Keratinocyte (primary cell): ENCODE results near the gene DSCAM. TPM values are rescaled to one million over a fixed set of nuclear protein-coding genes. Genes with fewer than 3 reads are reported as not detected.

Experiments
- DNase-seq: peaks from one replicate; pipeline ENCODE4 v3.0.0-alpha.2; 2011; ENCODE audit warnings: low read depth, missing footprints, low spot score
- FAIRE-seq: peaks from 2 replicates; lab custom pipeline; 2011; peaks lifted over from hg19 to GRCh38; lab: Jason Lieb, UNC
- H2AFZ ChIP-seq: 2 replicates; pipeline ENCODE4 v1.6.0; 2012; ENCODE audit warnings: low read length, control low read depth, inconsistent platforms; ENCODE audit not compliant: control insufficient read depth
- H3K27ac ChIP-seq: 2 replicates; pipeline ENCODE4 v1.5.1; 2011; ENCODE audit warnings: low read length; ENCODE audit not compliant: control insufficient read depth, insufficient read depth
- H3K27me3 ChIP-seq: 3 replicates; pipeline ENCODE4 v1.6.0; 2011; ENCODE audit warnings: low read length; ENCODE audit not compliant: control insufficient read depth, insufficient read depth; ENCODE audit errors: extremely low read depth
- H3K36me3 ChIP-seq, 2 experiments: 2 replicates in 1 of 2; 3 replicates in 1 of 2; pipeline ENCODE4 v1.5.1; 2011; ENCODE audit warnings: low read length in 2 of 2, mild to moderate bottlenecking in 1 of 2; ENCODE audit not compliant: control insufficient read depth in 2 of 2, insufficient read depth in 2 of 2; ENCODE audit errors: extremely low read depth in 1 of 2
- H3K4me1 ChIP-seq: 3 replicates; pipeline ENCODE4 v1.5.1; 2011; ENCODE audit warnings: low read length; ENCODE audit not compliant: control insufficient read depth, insufficient read depth; ENCODE audit errors: extremely low read depth
- H3K4me2 ChIP-seq: 3 replicates; pipeline ENCODE4 v1.6.0; 2011; ENCODE audit warnings: low read depth, low read length; ENCODE audit not compliant: control insufficient read depth, insufficient read depth; ENCODE audit errors: extremely low read depth
- H3K4me3 ChIP-seq, 3 experiments: fragments of 200-600 bp in 1 of 3; sonication (generic) in 1 of 3; 2 replicates in 2 of 3; 3 replicates in 1 of 3; pipeline ENCODE4 v1.5.1; 2011 to 2016; ENCODE audit warnings: low read length in 3 of 3, mild to moderate bottlenecking in 3 of 3, control low read depth in 2 of 3, inconsistent platforms in 1 of 3, low read depth in 1 of 3, mixed read lengths in 1 of 3, mixed run types in 1 of 3, moderate library complexity in 1 of 3; ENCODE audit not compliant: control insufficient read depth in 2 of 3, insufficient read depth in 2 of 3; ENCODE audit errors: extremely low read depth in 1 of 3
- H3K79me2 ChIP-seq: 2 replicates; pipeline ENCODE4 v1.6.0; 2012; ENCODE audit warnings: low read length; ENCODE audit not compliant: control insufficient read depth, insufficient read depth
- H3K9ac ChIP-seq: 3 replicates; pipeline ENCODE4 v1.6.0; 2011; ENCODE audit warnings: low read length; ENCODE audit not compliant: control insufficient read depth, insufficient read depth; ENCODE audit errors: extremely low read depth
- H3K9me1 ChIP-seq: 3 replicates; pipeline ENCODE4 v1.6.0; 2011; ENCODE audit warnings: low read length; ENCODE audit not compliant: control insufficient read depth, insufficient read depth; ENCODE audit errors: extremely low read depth
- H3K9me3 ChIP-seq: 2 replicates; pipeline ENCODE4 v1.5.1; 2012; ENCODE audit warnings: low read depth, low read length; ENCODE audit not compliant: control insufficient read depth
- H4K20me1 ChIP-seq: 3 replicates; pipeline ENCODE4 v1.6.0; 2011; ENCODE audit warnings: low read length; ENCODE audit not compliant: control insufficient read depth, insufficient read depth; ENCODE audit errors: extremely low read depth
- EZH2 ChIP-seq: IDR thresholded peaks from one replicate; pipeline ENCODE4 v1.6.1; 2012; ENCODE audit warnings: inconsistent platforms, mild to moderate bottlenecking, low read length, moderate library complexity
- dilution Hi-C: fragments of 300-500 bp; cut with MboI; formaldehyde crosslinking; loops from one replicate; pipeline ENCODE4 v1.7.0; 2020; ENCODE audit warnings: low sequenced_read_pairs; ENCODE audit not compliant: extremely low pct_ligation_motif_present
- polyA plus RNA-seq, 5 experiments: library from polyadenylated mRNA; depleted of rRNA in 3 of 5; stranded (reverse) in 3 of 5; stranded (forward) in 1 of 5; unstranded in 1 of 5; fragments of >200 nt; gene quantifications; 1 replicate in 1 of 5; 2 replicates in 3 of 5; 3 replicates in 1 of 5; pipeline versions ENCODE4 v1.2.1 to v1.2.3, GENCODE V29; 2011 to 2012; ENCODE audit warnings: missing spikeins in 2 of 5, low read depth in 1 of 5, low replicate concordance in 1 of 5
- TF ChIP-seq, protein P1 (sequence below), 3 experiments: IDR thresholded peaks in 1 of 3; conservative IDR thresholded peaks in 1 of 3; optimal IDR thresholded peaks in 1 of 3; 2 replicates in 2 of 3; 3 replicates in 1 of 3; pipeline versions ENCODE3 to v1.5.1; 2011; ENCODE audit warnings: low read length in 3 of 3, mild to moderate bottlenecking in 3 of 3, moderate library complexity in 2 of 3, control low read depth in 1 of 3, inconsistent platforms in 1 of 3; ENCODE audit not compliant: insufficient read depth in 2 of 3; ENCODE audit errors: extremely low read depth in 1 of 3

The DSCAM gene
- polyA plus RNA-seq, 1 donor (not counting 4 experiments of a cell fraction or from before 2014, with no cell fraction given) = 2.1 TPM

DNA sequence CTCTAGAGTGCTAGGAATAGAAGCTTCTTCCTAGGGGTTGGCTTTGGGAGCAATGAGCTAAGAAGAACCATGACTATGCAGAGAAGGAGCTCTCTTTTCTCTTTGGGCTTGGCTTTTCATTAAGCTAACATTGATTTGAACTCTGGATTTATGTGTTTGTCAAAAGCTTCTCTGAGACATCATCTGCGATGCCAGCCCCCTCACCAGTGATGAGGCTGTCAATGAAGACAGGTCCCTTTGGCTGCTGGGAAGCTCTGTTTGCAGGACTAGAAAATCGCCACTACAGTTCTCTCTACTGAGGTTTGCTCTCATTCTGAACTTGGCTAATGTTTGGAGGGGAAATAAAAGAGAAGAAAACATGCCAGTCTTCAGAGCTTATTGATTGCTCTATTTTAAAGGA is 794.7 kb downstream of the DSCAM start:
- FAIRE-seq (no peak), DNase-seq (no peak)
- dilution Hi-C loops = no loop called here
- Histone ChIP-seq H3K9me3 (no peaks in the 10 kb centered on the region), H3K4me3 (no peak overlapping the region), H3K36me3 (no peaks in the 10 kb centered on the region), H3K4me2 (no peak overlapping the region), H3K27me3 (no peaks in the 10 kb centered on the region), H2AFZ (no peak overlapping the region), H3K79me2 (no peaks in the 10 kb centered on the region), H3K27ac (no peak overlapping the region), H4K20me1 (no peaks in the 10 kb centered on the region), H3K4me1 (peaks cover 2% of the 10 kb centered on the region), H3K9me1 (no peaks in the 10 kb centered on the region), H3K9ac (no peak overlapping the region)
- TF ChIP-seq, protein P1, sequence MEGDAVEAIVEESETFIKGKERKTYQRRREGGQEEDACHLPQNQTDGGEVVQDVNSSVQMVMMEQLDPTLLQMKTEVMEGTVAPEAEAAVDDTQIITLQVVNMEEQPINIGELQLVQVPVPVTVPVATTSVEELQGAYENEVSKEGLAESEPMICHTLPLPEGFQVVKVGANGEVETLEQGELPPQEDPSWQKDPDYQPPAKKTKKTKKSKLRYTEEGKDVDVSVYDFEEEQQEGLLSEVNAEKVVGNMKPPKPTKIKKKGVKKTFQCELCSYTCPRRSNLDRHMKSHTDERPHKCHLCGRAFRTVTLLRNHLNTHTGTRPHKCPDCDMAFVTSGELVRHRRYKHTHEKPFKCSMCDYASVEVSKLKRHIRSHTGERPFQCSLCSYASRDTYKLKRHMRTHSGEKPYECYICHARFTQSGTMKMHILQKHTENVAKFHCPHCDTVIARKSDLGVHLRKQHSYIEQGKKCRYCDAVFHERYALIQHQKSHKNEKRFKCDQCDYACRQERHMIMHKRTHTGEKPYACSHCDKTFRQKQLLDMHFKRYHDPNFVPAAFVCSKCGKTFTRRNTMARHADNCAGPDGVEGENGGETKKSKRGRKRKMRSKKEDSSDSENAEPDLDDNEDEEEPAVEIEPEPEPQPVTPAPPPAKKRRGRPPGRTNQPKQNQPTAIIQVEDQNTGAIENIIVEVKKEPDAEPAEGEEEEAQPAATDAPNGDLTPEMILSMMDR (optimal IDR thresholded peaks at IDR 0.05 in 1 of 3, IDR thresholded peaks at IDR 0.05 in 1 of 3, conservative IDR thresholded peaks at IDR 0.05 in 1 of 3; ENCODE audit: extremely low read depth in 1 of 3, insufficient read depth in 2 of 3, low read length in 3 of 3) = no peak
- no peak for TF ChIP-seq EZH2

DNA sequence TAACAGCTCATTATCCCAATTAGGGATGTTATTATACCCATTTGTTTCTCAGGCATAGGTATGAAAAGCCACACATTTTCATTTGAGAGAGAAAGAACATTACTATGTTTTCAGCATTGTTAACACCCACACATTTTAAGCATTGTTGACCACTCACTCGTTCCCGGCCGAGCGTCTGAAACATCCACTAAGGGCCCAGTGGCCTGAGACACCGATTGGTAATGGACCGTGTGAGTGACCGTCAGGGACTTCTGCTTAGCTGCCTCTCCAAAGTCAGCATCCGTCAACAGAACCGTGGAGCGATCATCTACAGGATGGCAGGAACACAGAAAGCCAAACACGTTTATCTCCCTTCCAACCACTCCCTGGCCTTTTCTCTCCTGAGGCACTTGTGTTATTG is 795.2 kb downstream of the DSCAM start:
- dilution Hi-C loops = no loop called here
- no peak for TF ChIP-seq EZH2
- TF ChIP-seq, protein P1 (optimal IDR thresholded peaks at IDR 0.05 in 1 of 3, IDR thresholded peaks at IDR 0.05 in 1 of 3, conservative IDR thresholded peaks at IDR 0.05 in 1 of 3; ENCODE audit: extremely low read depth in 1 of 3, insufficient read depth in 2 of 3, low read length in 3 of 3) = no peak

More for the DNA sequence above, 795.2 kb downstream of the DSCAM start:
- DNase-seq (no peak), FAIRE-seq (no peak)
- Histone ChIP-seq H3K9me3 (no peaks in the 10 kb centered on the region), H3K27ac (no peak overlapping the region), H4K20me1 (no peaks in the 10 kb centered on the region), H3K9me1 (no peaks in the 10 kb centered on the region), H3K27me3 (no peaks in the 10 kb centered on the region), H3K9ac (no peak overlapping the region), H3K4me2 (no peak overlapping the region), H2AFZ (no peak overlapping the region), H3K36me3 (no peaks in the 10 kb centered on the region), H3K4me3 (no peak overlapping the region), H3K4me1 (peaks cover 2% of the 10 kb centered on the region), H3K79me2 (no peaks in the 10 kb centered on the region)
